CD8-positive, alpha-beta memory T cell (primary cell): ENCODE measurements around the gene MLYCD. TPM values are rescaled to one million over a fixed set of nuclear protein-coding genes. Genes with fewer than 3 reads are reported as not detected.

ENCODE experiments used
- CTCF ChIA-PET: fragments of 350-600 bp; sonication (Branson Sonifier 250); formaldehyde crosslinking; loops from one replicate; lab custom pipeline; 2021; ENCODE audit warnings: antibody characterized with exemption; lab: Charles Lee
- POLR2A ChIA-PET: fragments of 350-600 bp; sonication (Branson Sonifier 250); formaldehyde crosslinking; loops from one replicate; lab custom pipeline; 2021; ENCODE audit warnings: antibody characterized with exemption; lab: Charles Lee
- DNase-seq, 5 donors: peaks; one replicate each; pipeline versions ENCODE4 v3.0.0 to v3.0.0-alpha.2; 2020 to 2022; ENCODE audit warnings: mixed read lengths in 1 of 5
- H3K27ac ChIP-seq: one replicate; pipeline ENCODE4 v1.7.0; 2013; ENCODE audit warnings: low read depth, mild to moderate bottlenecking, low read length, moderate library complexity
- H3K27me3 ChIP-seq: 2 replicates; pipeline ENCODE4 v1.7.0; 2013; ENCODE audit warnings: low read length, mild to moderate bottlenecking; ENCODE audit not compliant: insufficient read depth, poor library complexity, severe bottlenecking
- H3K36me3 ChIP-seq: 2 replicates; pipeline ENCODE4 v1.7.0; 2013; ENCODE audit warnings: mild to moderate bottlenecking, low read length, moderate library complexity; ENCODE audit not compliant: insufficient read depth
- H3K4me1 ChIP-seq: 2 replicates; pipeline ENCODE4 v1.7.0; 2013; ENCODE audit warnings: mild to moderate bottlenecking, low read length, moderate library complexity; ENCODE audit not compliant: insufficient read depth
- H3K4me3 ChIP-seq: 2 replicates; pipeline ENCODE4 v1.7.0; 2013; ENCODE audit warnings: mild to moderate bottlenecking, low read length
- H3K9me3 ChIP-seq: 2 replicates; pipeline ENCODE4 v1.7.0; 2013; ENCODE audit warnings: mild to moderate bottlenecking, low read length
- H3K27ac Mint-ChIP-seq, 8 donors: one replicate each; pipeline ENCODE4 v1.8.0; 2020 to 2021; ENCODE audit warnings: mixed read lengths in 8 of 8, mild to moderate bottlenecking in 6 of 8, inconsistent platforms in 3 of 8, moderate library complexity in 3 of 8
- H3K27me3 Mint-ChIP-seq, 2 donors: one replicate each; pipeline ENCODE4 v1.8.0; 2020 to 2021; ENCODE audit warnings: mixed read lengths in 2 of 2, mild to moderate bottlenecking in 1 of 2, moderate library complexity in 1 of 2
- H3K36me3 Mint-ChIP-seq, 3 donors: one replicate each; pipeline ENCODE4 v1.8.0; 2020 to 2021; ENCODE audit warnings: mixed read lengths in 3 of 3, inconsistent platforms in 1 of 3, mild to moderate bottlenecking in 1 of 3
- H3K4me1 Mint-ChIP-seq, 3 donors: one replicate each; pipeline ENCODE4 v1.8.0; 2020 to 2021; ENCODE audit warnings: mixed read lengths in 3 of 3, inconsistent platforms in 1 of 3, mild to moderate bottlenecking in 1 of 3
- H3K4me3 Mint-ChIP-seq, 7 donors: one replicate each; pipeline ENCODE4 v1.8.0; 2020 to 2021; ENCODE audit warnings: mixed read lengths in 7 of 7, mild to moderate bottlenecking in 6 of 7, moderate library complexity in 4 of 7, inconsistent platforms in 2 of 7
- H3K9me3 Mint-ChIP-seq, 5 donors: one replicate each; pipeline ENCODE4 v1.8.0; 2020 to 2022; ENCODE audit warnings: mixed read lengths in 5 of 5, mild to moderate bottlenecking in 3 of 5, moderate library complexity in 2 of 5, inconsistent platforms in 1 of 5
- polyA plus RNA-seq: library from polyadenylated mRNA; unstranded; fragments of 300-500 nt; fragmentation: Illumina TruSeq; gene quantifications from one replicate; pipeline ENCODE4 v1.2.3, GENCODE V29; 2021
- total RNA-seq, 2 experiments: library from RNA; stranded (reverse); gene quantifications; one replicate each; pipeline ENCODE4 v1.2.3, GENCODE V29; 2021

MLYCD gene
- total and polyA plus RNA-seq, 3 experiments from 2014 or later = 2.7 to 3.8 (median 3.8) TPM

DNA sequence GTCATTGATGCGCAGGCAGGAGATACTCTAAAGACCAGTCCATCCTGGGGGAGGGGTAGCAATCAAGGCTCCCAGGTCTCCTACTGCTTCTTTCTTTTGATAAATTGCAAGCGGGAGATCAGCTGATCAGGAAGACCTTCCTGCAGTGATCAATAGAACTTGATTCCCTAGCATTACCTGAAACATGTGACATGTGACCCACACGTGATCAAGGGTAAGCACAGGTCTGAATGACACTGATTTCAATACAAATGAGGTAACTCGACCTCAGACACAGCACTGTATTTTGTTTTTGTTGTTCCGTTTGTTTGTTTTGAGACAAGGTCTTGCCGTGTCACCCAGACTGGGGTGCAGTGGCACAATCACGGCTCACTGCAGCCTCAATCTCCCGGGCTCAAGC is 39.6 kb upstream of the MLYCD start:
- H3K9me3 ChIP-seq = no peaks in the 10 kb centered on the region
- H3K4me1 ChIP-seq = no peaks in the 10 kb centered on the region
- ChIA-PET CTCF (no interaction called here), POLR2A (no interaction called here)
- no peaks in the 10 kb centered on the region for H3K27me3 ChIP-seq
- H3K9me3 Mint-ChIP-seq = peaks cover 0 to 4% (median 0%) of the 10 kb centered on the region in 5 donors
- no peaks in the 10 kb centered on the region for H3K36me3 ChIP-seq
- H3K27ac ChIP-seq = no peak overlapping the region
- no peaks in the 10 kb centered on the region for H3K36me3 Mint-ChIP-seq
- peaks cover 0 to 15% of the 10 kb centered on the region in 2 donors for H3K27me3 Mint-ChIP-seq
- no peak for DNase-seq
- H3K4me3 ChIP-seq = no peak overlapping the region
- no peak overlapping the region for H3K27ac Mint-ChIP-seq
- H3K4me3 Mint-ChIP-seq = no peak overlapping the region
- no peaks in the 10 kb centered on the region for H3K4me1 Mint-ChIP-seq

DNA sequence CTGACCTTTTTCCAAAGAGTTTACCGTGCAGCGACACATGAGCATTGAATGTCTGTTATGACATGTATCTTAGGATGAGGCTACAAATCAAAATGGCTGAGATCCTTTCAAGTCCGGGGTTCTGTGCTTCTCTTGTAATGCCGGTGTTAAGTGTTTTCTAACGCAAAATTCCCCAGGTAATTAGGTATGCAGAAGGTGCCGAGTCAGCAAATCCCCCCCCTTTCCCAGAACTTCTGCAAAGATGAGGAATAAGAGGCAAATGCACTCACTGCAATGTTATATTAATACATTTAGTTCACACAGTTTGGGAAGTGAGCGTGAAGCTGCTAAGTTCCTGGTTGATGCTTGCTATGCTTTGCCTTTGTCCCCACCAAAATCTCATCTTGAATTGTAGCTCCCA is 36.3 kb upstream of the MLYCD start:
- Mint-ChIP-seq H3K9me3 (peaks cover 4 to 11% (median 7%) of the 10 kb centered on the region in 5 donors), H3K36me3 (no peaks in the 10 kb centered on the region), H3K4me3 (no peak overlapping the region), H3K27me3 (peaks cover 0 to 35% of the 10 kb centered on the region in 2 donors), H3K4me1 (no peaks in the 10 kb centered on the region), H3K27ac (no peak overlapping the region)
- Histone ChIP-seq H3K36me3 (no peaks in the 10 kb centered on the region), H3K4me3 (no peak overlapping the region), H3K4me1 (no peaks in the 10 kb centered on the region), H3K27ac (no peak overlapping the region), H3K9me3 (no peaks in the 10 kb centered on the region), H3K27me3 (no peaks in the 10 kb centered on the region)
- ChIA-PET POLR2A (no interaction called here), CTCF (no interaction called here)
- DNase-seq = no peak

DNA sequence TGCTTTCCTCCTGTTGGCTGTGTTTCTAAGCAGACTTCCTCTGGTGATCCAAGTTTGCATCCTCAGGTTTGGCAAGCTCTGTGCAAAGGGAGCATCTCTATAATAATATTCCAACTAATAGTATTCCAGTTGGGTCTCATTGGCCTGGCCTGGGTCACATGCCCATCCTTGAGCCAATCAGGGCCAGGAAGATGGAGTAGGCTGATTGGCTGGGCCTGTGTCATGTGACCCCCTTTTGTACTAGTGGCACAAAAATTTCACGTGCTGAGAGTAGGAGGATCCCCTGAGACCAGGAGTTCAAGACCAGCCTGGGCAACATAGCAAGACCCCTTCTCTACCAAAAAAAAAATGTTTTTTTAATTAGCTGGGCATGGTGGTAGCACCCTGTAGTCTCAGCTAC is 35.2 kb upstream of the MLYCD start:
- H3K27ac Mint-ChIP-seq = no peak overlapping the region
- no peaks in the 10 kb centered on the region for H3K9me3 ChIP-seq
- peaks cover 4 to 11% (median 7%) of the 10 kb centered on the region in 5 donors for H3K9me3 Mint-ChIP-seq
- H3K27me3 ChIP-seq = no peaks in the 10 kb centered on the region
- CTCF ChIA-PET = no interaction called here
- no peak overlapping the region for H3K4me3 Mint-ChIP-seq
- H3K27me3 Mint-ChIP-seq = peaks cover 3 to 40% of the 10 kb centered on the region in 2 donors
- H3K36me3 Mint-ChIP-seq = no peaks in the 10 kb centered on the region
- no peak overlapping the region for H3K4me3 ChIP-seq
- H3K4me1 ChIP-seq = no peaks in the 10 kb centered on the region
- POLR2A ChIA-PET = no interaction called here
- no peaks in the 10 kb centered on the region for H3K36me3 ChIP-seq
- no peaks in the 10 kb centered on the region for H3K4me1 Mint-ChIP-seq
- DNase-seq = no peak
- H3K27ac ChIP-seq = no peak overlapping the region

DNA sequence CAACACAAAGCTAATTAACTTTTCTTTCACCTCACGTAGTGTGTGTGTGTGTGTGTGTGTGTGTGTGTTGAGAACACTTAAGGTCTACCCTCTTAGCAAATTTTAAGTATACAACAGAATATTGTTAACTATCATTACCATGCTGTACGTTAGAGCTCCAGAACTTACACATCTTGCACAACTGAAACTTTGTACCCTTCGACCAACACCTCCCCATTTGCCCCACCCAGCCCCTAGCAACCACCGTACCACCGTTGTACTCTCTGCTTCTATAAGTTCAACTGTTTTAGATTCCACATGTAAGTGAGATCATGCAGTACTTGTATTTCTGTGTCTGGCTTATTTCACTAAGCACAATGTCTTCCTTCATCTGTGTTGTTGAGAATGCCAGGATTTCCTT is 28.1 kb upstream of the MLYCD start:
- H3K36me3 ChIP-seq = no peaks in the 10 kb centered on the region
- no peaks in the 10 kb centered on the region for H3K36me3 Mint-ChIP-seq
- H3K9me3 Mint-ChIP-seq = peaks cover 3 to 10% (median 7%) of the 10 kb centered on the region in 5 donors
- H3K27me3 Mint-ChIP-seq = peaks cover 13 to 43% of the 10 kb centered on the region in 2 donors
- H3K27ac Mint-ChIP-seq = no peak overlapping the region
- H3K4me1 ChIP-seq = no peaks in the 10 kb centered on the region
- no peak for DNase-seq
- H3K27me3 ChIP-seq = no peaks in the 10 kb centered on the region
- H3K27ac ChIP-seq = no peak overlapping the region
- no peak overlapping the region for H3K4me3 Mint-ChIP-seq
- no peaks in the 10 kb centered on the region for H3K9me3 ChIP-seq
- POLR2A ChIA-PET = no interaction called here
- no peak overlapping the region for H3K4me3 ChIP-seq
- CTCF ChIA-PET = no interaction called here
- no peaks in the 10 kb centered on the region for H3K4me1 Mint-ChIP-seq

DNA sequence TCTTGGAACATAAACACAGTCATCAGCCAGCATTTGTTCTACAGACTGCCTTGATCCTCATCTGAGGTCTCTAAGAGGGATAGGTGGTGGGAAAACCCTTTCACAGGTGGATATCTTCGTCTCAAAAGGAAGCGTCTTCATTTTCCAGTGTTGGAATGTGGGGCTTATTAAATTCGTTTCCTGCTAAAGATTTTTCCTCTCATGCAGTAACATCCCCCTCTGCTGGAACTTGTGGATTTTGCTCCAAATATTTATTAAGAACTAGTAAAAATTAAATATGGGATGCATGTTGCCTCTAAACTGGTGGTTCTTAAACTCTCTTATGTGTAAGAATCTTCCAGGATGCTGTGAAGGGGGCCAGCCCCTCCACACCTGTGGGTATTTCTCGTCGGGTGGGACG is 20.1 kb upstream of the MLYCD start:
- DNase-seq = no peak
- no peaks in the 10 kb centered on the region for H3K27me3 ChIP-seq
- no peaks in the 10 kb centered on the region for H3K4me1 ChIP-seq
- ChIA-PET CTCF (no interaction called here), POLR2A (no interaction called here)
- no peaks in the 10 kb centered on the region for H3K9me3 ChIP-seq
- no peak overlapping the region for H3K4me3 ChIP-seq
- Mint-ChIP-seq H3K9me3 (peaks cover 0 to 2% (median 0%) of the 10 kb centered on the region in 5 donors), H3K4me3 (no peak overlapping the region), H3K36me3 (no peaks in the 10 kb centered on the region), H3K27ac (no peak overlapping the region), H3K27me3 (peaks cover 11 to 36% of the 10 kb centered on the region in 2 donors), H3K4me1 (no peaks in the 10 kb centered on the region)
- H3K27ac ChIP-seq = no peak overlapping the region
- H3K36me3 ChIP-seq = no peaks in the 10 kb centered on the region

DNA sequence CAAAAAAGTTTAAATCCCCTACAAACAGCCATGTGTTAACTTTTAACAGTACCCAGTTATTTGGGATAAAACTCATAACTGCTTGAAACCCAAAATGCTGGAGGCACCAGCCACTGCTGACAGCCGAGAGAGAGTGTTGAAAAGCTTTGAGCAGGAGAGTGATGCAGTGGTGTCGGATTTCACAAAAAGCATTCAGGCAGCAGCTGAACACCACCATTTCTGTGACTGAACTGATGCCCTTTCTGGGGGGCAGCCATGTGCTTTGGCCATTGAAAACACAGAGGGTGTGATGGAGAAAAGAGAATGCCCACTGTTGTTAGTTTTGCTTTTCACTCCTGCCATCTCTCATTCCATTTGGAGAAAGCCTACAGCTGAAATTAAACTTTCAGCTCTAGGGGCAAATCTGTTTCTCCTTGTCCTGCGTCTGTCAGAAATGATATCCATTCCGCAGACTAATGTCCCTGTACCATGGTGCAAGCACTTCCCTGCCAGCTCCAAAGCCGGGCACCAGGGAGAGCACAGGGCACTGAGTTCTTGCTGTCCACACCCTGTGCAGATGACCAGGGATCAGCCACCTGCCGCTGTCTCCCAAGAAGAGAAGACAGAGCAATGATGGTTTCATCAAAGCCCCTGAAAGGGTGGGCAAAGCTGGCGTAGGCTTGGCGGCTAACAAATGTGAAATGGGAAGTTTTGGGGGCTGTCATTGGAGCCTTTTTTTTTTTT is 16.6 kb upstream of the MLYCD start:
- Histone ChIP-seq H3K27me3 (no peaks in the 10 kb centered on the region), H3K36me3 (no peaks in the 10 kb centered on the region), H3K9me3 (no peaks in the 10 kb centered on the region), H3K4me1 (no peaks in the 10 kb centered on the region), H3K4me3 (no peak overlapping the region), H3K27ac (no peak overlapping the region)
- Mint-ChIP-seq H3K9me3 (peaks cover 0 to 2% (median 0%) of the 10 kb centered on the region in 5 donors), H3K4me3 (no peak overlapping the region), H3K36me3 (no peaks in the 10 kb centered on the region), H3K27ac (no peak overlapping the region), H3K27me3 (peaks cover 8 to 24% of the 10 kb centered on the region in 2 donors), H3K4me1 (no peaks in the 10 kb centered on the region)
- POLR2A ChIA-PET = no interaction called here
- CTCF ChIA-PET = interaction anchor here (0.7 kb wide), 1 partner anchor 585 kb away, joined by 3 read pairs; no protein-coding TSS in a partner anchor
- DNase-seq = no peak

DNA sequence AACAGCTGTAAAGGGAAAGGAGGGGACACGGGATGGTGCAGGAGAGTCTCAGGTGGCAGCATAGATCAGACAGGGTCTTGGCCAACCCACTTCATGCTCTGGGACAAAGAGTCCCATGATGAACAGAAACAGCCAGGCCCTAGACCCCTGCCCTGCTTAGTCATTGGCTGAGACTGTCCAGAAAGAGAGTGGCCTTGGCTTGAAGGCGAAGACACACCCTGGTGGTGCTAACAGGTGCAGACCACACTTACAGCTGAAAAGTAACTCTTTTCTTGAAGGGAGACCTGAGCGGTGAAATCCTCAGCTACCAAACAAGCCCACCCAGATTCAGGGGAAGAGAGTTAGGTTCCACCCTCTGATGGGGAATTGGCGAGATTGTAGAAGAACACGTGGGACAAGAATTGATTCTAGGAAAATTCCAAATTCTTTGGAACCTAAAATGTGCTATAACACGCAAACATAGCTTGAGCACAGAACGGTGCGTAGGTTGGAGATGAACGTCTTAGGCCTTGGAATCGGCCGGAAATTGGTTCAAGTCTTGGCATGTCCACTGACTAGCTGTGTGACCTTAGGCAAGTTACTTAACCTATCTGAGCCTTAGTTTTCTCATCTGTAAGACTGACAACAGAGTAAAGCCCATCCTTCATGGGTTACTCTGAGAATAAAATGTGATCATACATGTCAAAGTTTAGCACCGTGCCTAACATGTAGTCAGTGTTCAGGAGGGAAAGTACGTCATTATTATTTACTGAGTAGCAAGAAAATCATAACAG is 12.5 kb upstream of the MLYCD start:
- Mint-ChIP-seq H3K27ac (no peak overlapping the region), H3K36me3 (no peaks in the 10 kb centered on the region), H3K4me1 (no peaks in the 10 kb centered on the region), H3K27me3 (peaks cover 5 to 17% of the 10 kb centered on the region in 2 donors), H3K4me3 (no peak overlapping the region), H3K9me3 (peaks cover 0 to 7% (median 0%) of the 10 kb centered on the region in 5 donors)
- Histone ChIP-seq H3K27ac (no peak overlapping the region), H3K4me3 (no peak overlapping the region), H3K9me3 (no peaks in the 10 kb centered on the region), H3K36me3 (no peaks in the 10 kb centered on the region), H3K27me3 (no peaks in the 10 kb centered on the region), H3K4me1 (no peaks in the 10 kb centered on the region)
- ChIA-PET POLR2A (no interaction called here), CTCF (no interaction called here)
- no peak for DNase-seq

DNA sequence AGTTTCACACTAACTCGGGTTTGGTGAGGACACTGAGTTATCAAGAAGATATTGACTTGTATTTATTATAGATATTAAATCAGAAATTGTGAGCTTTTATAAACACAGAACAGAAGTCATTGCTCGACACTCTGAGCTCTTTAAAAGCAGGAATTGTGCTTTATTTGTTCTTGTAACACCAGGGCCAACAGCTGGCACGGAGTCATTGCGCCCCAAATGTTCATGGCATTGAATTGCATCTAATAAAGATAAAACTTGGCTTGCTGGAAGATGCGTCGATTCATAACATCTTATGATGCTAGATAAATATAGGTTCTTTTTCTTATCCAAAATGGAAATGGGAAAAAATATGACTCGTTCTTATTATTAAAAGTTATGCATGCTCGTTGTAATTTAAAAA is 11.8 kb upstream of the MLYCD start:
- H3K27me3 Mint-ChIP-seq = peaks cover 5 to 16% of the 10 kb centered on the region in 2 donors
- no peaks in the 10 kb centered on the region for H3K36me3 Mint-ChIP-seq
- ChIA-PET POLR2A (no interaction called here), CTCF (no interaction called here)
- Histone ChIP-seq H3K36me3 (no peaks in the 10 kb centered on the region), H3K9me3 (no peaks in the 10 kb centered on the region), H3K4me1 (no peaks in the 10 kb centered on the region), H3K27me3 (no peaks in the 10 kb centered on the region), H3K4me3 (no peak overlapping the region), H3K27ac (no peak overlapping the region)
- H3K27ac Mint-ChIP-seq = no peak overlapping the region
- no peaks in the 10 kb centered on the region for H3K4me1 Mint-ChIP-seq
- no peak for DNase-seq
- H3K9me3 Mint-ChIP-seq = peaks cover 0 to 7% (median 0%) of the 10 kb centered on the region in 5 donors
- no peak overlapping the region for H3K4me3 Mint-ChIP-seq
